ENCODE results near the gene TRPM7. TPM values are rescaled to one million over a fixed set of nuclear protein-coding genes. Genes with fewer than 3 reads are reported as not detected.
"Not testable (repeated sequence)": the region's sequence is repeated elsewhere in the genome, so short reads cannot be mapped to it uniquely, and the experiment has no call there.

Gene TRPM7
- total RNA-seq, 1 donor from 2014 or later: 31.0 TPM

- no peak for DNase-seq (ENCODE audit: low read depth in 2 of 2)
Observed at GRCh38 chr15:50670115-50670514, 16.5 kb downstream of the TRPM7 start.

DNA sequence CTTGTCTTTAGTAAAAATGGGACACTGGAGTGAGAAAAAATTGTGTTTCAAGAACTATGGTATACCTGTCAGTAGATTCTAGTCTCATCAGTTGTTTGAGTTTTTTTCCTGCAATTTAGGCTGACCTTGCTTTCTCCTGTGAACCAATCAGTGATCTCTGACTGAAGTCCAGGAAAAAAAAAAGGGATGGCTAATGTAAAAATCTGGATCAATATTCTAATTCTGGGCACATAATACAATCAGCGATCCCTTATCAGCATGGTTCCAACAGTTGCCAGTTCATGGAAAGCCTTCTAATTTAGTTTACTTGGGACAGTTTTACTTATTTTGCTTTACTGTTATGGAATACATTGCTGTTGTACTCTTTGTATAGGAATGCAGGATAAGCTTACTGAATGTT lies 17.0 kb downstream of the TRPM7 start:
- no peak for DNase-seq (ENCODE audit: low read depth in 2 of 2)

GRCh38 chr15:50665938-50666337 lies 20.7 kb downstream of the TRPM7 start:
- no peak for DNase-seq (ENCODE audit: low read depth in 2 of 2)

DNA sequence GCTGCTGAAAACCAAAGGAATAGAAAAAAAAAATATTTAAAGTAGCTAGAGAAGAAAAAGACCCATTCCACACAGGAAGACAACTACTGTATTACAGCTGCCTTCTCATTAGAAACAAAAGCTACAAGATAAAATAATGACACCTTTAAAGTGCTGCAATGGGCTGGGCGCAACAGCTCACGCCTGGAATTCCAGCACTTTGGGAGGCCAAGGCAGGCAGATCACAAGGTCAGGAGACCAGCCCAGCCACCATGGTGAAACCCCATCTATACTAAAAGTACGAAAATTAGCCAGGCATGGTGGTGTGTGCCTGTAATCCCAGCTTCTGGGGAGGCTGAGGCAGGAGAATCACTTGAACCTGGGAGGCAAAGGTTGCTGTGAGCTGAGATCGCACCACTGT lies 31.0 kb downstream of the TRPM7 start:
- DNase-seq (ENCODE audit: low read depth in 2 of 2): no peak

GRCh38 chr15:50653156-50653743 lies 33.3 kb downstream of the TRPM7 start:
- no peak for DNase-seq (ENCODE audit: low read depth in 2 of 2)

DNA sequence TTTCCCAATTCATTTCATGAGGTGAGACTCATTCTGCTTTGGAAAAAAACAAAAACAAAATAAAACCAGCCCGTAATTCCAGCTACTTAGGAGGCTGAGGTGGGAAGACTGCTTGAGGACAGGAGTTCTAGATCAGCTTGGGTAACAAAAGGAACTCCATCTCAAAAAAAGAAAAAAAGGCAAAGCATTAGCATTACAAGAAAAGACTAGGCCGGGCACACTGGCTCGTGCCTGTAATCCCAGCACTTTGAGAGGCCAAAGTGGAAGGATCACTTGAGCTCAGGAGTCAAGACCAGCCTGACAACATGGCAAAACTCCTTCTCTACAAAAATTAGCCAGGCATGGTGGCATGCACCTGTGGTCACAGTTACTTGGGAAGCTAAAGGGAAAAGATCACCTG lies 33.9 kb downstream of the TRPM7 start:
- DNase-seq (ENCODE audit: low read depth in 2 of 2): no peak

GRCh38 chr15:50641318-50641717 lies 45.3 kb downstream of the TRPM7 start:
- no peak for DNase-seq (ENCODE audit: low read depth in 2 of 2)

- no peak for DNase-seq (ENCODE audit: low read depth in 2 of 2)
Observed at GRCh38 chr15:50636146-50636545, 50.5 kb downstream of the TRPM7 start.

GRCh38 chr15:50633653-50634052 lies 52.9 kb downstream of the TRPM7 start:
- DNase-seq (ENCODE audit: low read depth in 2 of 2): peak; percentile 16 to 35

- DNase-seq (ENCODE audit: low read depth in 2 of 2): no peak
Observed at GRCh38 chr15:50628421-50628820, 58.2 kb downstream of the TRPM7 start.

GRCh38 chr15:50627351-50628055 lies 59.1 kb downstream of the TRPM7 start:
- peak; percentile 2 to 17 for DNase-seq (ENCODE audit: low read depth in 2 of 2)

DNA sequence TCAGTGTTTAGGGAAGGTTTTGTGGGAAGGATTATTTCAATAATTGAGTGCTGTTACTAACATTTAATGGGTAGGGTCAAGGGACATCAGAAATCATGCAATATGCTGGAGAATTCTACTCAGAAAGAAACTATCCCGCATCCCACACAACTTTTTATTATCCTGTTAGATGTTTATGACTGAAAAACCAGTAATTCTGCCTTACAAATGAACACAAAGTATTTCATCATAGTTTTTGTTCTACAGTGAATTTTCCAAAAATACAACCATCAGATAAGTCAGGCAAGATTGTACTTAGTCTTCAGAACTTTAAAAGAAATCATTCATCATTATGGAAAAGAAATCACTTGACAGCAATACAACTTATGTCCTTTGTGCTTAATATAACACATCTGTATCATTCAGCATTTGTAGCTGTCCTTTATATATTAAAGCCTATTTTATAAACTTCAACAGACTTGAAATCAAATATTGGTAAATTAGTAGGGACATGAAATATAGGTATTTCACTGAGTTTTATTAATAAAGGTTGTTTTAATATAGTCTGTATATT lies 61.9 kb downstream of the TRPM7 start:
- no peak for DNase-seq (ENCODE audit: low read depth in 2 of 2)

GRCh38 chr15:50622361-50622943 lies 64.1 kb downstream of the TRPM7 start:
- peak; percentile 10 to 43 for DNase-seq (ENCODE audit: low read depth in 2 of 2)

DNA sequence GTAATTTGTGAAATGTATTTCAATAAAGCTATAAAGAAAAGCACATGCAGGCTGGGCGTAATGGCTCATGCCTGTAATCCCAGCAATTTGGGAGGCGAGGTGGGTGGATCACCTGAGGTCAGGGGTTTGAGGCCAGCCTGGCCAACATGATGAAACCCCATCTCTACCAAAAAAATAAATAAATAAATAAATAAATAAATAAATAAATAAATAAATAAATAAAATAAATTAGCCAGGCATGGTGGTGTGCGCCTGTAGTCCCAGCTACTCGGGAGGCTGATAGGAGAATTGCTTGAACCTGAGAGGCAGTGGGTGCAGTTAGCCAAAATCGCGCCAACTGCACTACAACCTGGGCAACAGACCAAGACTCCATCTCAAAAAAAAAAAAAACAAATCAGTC lies 69.6 kb downstream of the TRPM7 start:
- DNase-seq (ENCODE audit: low read depth in 2 of 2): not testable (repeated sequence)

DNA sequence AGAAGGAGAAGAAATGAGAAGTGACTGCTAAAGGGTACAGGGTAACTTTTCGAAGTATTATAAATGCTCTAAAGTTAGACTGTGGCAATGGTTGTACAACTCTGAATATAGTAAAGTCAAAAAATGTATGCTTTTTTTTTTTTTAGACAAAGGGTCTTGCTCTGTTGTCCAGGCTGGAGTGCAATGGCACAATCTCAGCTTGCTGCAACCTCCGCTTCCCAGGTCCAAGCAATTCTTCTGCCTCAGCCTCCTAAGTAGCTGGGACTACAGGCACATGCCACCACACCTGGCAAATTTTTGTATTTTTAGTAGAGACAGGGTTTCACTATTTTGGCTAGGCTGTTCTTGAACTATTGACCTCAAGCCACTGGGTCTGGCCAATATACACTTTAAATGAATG lies 70.0 kb downstream of the TRPM7 start:
- not testable (repeated sequence) for DNase-seq (ENCODE audit: low read depth in 2 of 2)

GRCh38 chr15:50613600-50613999 lies 73.0 kb downstream of the TRPM7 start:
- no peak for DNase-seq (ENCODE audit: low read depth in 2 of 2)

DNA sequence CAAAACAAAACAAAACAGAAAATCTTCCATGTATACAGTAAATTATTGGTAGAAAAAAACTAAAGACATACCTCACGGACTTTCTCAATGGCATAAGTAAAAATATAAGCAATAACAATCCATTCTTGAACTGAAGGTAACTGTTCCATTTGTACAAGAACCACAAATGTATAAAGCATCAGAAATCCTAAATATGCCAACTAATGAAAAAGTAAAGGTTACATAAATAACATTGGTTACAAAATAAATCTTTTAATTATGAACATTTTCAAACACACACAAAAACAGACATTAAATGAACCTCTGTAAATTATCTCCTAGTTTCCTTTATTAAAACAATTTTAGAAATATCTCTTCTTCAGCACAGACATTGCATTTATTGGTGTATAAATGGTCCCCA lies 79.5 kb downstream of the TRPM7 start:
- DNase-seq (ENCODE audit: low read depth in 2 of 2): no peak

GRCh38 chr15:50605462-50605861 lies 81.1 kb downstream of the TRPM7 start:
- DNase-seq (ENCODE audit: low read depth in 2 of 2): no peak

- DNase-seq (ENCODE audit: low read depth in 2 of 2): not testable (repeated sequence)
Observed at GRCh38 chr15:50602028-50602427, 84.6 kb downstream of the TRPM7 start.

DNA sequence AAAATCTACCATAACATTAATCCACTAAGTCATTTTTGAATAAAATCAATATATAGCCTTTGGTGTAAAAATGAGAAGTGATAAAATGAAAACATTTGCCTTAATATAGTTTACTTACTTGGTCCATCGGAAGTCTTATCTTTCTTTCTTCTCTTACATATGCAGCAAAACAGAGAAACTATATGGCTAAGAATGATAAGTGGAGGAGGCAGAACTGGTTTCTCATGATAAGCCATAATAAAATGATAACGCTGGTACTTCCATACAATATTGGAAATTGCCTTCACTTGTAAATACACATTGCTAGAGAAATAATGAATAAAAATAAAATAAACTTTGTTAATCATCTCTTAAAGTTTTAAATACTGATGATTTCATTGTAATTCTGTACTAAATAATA lies 92.3 kb downstream of the TRPM7 start:
- no peak for DNase-seq (ENCODE audit: low read depth in 2 of 2)

GRCh38 chr15:50593761-50594160 lies 92.8 kb downstream of the TRPM7 start:
- no peak for DNase-seq (ENCODE audit: low read depth in 2 of 2)

DNA sequence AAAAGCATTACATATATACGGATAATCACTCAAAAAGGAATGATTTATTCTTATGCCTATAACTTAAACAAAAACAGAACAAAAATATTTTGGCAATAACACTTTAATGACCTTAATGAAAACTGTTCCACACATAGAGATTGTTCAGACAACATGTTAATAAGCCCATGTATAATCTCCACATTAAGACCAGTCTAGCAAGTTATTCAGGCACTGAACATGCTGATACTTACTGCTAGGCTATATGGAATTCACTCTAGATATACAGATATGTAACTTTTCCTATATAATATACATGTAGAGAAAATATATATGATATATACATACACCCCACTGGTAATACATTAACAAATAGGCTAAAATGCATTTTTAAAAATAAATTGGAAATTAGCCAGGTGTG lies 96.3 kb downstream of the TRPM7 start:
- no peak for DNase-seq (ENCODE audit: low read depth in 2 of 2)

DNA sequence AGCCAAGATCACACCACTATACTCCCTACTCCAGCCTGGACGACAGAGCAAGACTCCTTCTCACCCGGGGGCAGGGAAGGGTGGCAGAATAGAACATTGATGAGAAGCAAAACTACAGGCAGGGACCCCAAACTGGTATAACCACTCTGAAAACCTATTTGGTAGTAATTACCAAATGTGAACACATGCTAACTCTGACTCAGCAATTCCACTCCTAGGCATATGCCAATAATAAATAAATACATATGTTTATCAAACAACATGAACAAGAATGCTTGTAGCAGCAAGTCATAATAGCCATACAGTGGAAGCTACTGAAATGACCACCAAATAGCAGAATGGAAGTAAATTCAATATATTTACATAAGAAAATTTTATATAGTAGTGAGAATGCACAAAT lies 109.1 kb downstream of the TRPM7 start:
- DNase-seq (ENCODE audit: low read depth in 2 of 2): no peak

Data from lung microvascular endothelial cell (primary cell).